ACHN (cell line): Measurements from ENCODE around the gene MCCD1.
"Not testable (repeated sequence)": the region's sequence is repeated elsewhere in the genome, so short reads cannot be mapped to it uniquely, and the experiment has no call there.

Experiments used
- DNase-seq: peaks from one replicate; pipeline ENCODE4 v3.0.0-alpha.2; 2015
- in situ Hi-C: cut with HindIII; loops from 2 replicates; pipeline ENCODE4 v1.10.0; 2017; ENCODE audit warnings: low sequenced_read_pairs, low pct_ligation_motif_present, low pct_unique_long_range_greater_than_20kb

Gene MCCD1, protein sequence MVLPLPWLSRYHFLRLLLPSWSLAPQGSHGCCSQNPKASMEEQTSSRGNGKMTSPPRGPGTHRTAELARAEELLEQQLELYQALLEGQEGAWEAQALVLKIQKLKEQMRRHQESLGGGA

DNA sequence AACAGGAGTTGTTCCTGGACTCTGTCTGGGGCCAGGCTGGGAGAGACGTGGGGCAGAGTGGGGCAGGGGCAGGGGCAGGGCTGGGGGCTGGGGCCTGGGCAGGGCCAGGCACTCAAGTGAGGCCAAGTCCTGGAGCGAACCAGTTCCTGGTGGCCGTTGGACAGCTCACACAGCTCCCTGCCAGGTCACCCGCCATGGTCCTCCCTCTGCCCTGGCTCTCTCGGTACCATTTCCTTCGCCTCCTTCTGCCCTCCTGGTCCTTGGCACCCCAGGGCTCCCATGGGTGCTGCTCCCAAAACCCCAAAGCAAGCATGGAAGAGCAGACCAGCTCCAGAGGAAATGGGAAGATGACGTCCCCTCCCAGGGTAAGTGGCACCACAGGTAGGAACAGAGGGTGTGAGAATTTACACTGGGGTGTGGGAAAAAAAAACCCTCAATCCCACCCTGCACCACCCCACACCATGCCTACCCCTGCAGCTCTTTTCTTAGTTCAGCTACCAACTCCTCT is at the start of gene MCCD1:
Gene MCCD1, plus strand, starts transcription at position 142 of the 508 bp plus-strand sequence. Its CDS starts 53 bp downstream, at position 195.
- in situ Hi-C loops = no loop called here
- DNase-seq = no peak

- in situ Hi-C loops = no loop called here
- DNase-seq = no peak
Observed at GRCh38 chr6:31479151-31479932, 49.4 kb upstream of the MCCD1 start.

DNA sequence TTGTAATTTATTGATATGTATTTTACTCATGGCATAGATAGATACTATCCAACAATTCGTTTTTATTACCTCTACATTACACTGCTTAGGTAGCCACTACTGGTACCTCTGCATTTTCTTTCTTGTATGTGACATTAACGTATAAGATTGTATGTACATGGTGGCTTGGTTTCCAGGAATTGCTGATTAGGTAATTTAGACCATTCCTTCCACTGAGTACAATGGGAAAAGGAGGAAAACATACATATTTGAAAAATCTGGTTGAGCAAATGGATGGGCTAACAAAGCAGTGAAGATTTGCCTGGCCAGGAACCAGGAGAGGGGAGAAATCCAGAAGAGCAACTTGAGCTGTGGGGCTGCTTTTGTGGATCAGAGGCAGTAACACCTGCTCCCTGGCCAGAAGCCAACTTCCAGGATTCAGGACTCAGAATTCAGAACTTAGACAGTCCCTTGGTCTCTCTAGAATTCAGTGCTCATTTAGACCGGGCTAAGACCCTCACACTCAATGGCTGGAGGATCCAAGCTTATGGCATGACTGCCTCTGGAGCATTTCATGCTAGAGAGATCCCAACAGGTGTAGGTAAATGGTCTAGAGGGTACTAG is 48.7 kb upstream of the MCCD1 start:
- in situ Hi-C loops = no loop called here
- no peak for DNase-seq

GRCh38 chr6:31480574-31480973 is 48.2 kb upstream of the MCCD1 start:
- in situ Hi-C loops = no loop called here
- no peak for DNase-seq

DNA sequence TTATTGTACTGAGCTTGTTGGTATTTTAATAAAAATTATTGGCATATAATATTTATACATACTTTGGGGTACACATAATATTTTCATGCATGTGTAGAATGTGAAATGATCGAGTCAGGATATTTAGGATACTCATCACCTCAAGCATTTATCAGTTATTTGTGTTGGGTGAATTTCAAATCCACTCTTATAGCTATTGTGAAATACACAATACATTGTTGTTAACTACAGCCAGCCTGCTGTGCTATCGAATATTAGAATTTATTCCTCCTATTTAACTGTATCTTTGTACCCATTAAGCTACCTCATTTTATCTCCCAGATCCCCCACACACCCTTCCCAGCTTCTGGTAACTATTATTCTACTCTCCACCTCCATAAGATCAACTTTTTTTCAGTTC is 45.4 kb upstream of the MCCD1 start:
- in situ Hi-C loops = no loop called here

GRCh38 chr6:31485055-31485454 is 43.7 kb upstream of the MCCD1 start:
- in situ Hi-C loops = no loop called here
- no peak for DNase-seq

More for the DNA sequence above, 45.4 kb upstream of the MCCD1 start:
- DNase-seq = no peak

- in situ Hi-C loops, DNase-seq: not testable (repeated sequence)
Observed at GRCh38 chr6:31486065-31486837, 42.5 kb upstream of the MCCD1 start.

GRCh38 chr6:31487674-31488073 is 41.1 kb upstream of the MCCD1 start:
- DNase-seq, in situ Hi-C loops: not testable (repeated sequence)

DNA sequence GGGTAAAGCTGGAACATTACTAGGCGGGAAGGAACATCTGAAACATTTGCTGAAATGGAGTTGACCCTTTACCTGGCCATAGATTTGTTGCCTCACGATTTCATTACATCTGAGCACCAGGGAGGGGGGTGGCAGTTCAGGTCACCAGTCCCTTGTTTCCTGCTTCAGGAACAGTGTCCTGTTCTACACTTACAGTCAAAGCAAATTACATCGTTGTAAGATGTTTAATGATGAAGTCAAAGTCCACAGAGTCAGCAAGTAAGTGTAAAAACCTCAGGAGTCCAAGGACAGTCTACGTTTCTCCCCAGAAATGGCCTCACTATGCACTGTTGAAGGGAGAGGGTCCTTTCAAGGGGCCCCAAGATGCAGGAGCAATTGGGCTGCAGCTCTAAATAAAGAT is 39.7 kb upstream of the MCCD1 start:
- in situ Hi-C loops = no loop called here
- DNase-seq = no peak

GRCh38 chr6:31490115-31490873 is 38.5 kb upstream of the MCCD1 start:
- in situ Hi-C loops = no loop called here
- no peak for DNase-seq

- in situ Hi-C loops, DNase-seq: not testable (repeated sequence)
Observed at GRCh38 chr6:31493550-31493874, 35.2 kb upstream of the MCCD1 start.

DNA sequence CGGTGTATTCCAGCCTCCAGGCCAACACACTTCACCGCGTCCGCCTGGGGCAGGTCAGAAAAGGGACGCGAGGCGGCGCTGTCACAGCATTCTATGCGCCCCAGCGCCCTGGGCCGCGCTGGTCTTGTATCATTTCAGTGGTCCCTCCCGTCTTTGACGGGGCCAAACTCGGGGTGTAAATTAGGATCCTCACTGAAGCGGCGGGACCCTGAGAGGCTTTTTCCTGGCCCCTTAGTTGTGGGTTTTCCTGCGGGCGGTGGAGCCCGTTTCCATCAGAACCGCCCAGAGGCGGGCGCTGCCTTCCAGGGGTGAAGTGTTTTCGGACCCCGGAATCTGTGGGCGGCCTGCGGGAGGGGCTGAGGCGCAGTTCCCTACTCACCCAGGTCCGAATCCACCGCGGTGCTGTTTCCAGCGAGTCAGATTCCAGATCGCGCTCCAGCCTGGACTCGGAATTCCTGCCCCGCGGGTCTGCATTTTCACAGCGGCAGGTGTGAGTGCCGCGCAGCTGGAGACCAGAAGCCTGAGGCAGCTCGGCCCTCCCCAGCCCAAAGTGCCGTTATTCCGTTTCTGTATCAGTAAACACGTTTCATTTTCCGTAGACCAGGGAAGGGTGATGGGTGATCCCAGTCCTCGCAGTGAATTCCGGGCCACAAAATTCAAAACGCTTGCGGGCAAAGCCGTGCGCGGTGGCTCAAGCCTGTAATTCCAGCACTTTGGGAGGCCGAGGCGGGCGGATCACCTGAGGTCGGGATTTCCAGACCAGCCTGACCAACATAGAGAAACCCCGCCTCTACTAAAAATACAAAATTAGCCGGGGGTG is 34.7 kb upstream of the MCCD1 start:
- DNase-seq = peak; percentile 82
- in situ Hi-C loops = no loop called here

DNA sequence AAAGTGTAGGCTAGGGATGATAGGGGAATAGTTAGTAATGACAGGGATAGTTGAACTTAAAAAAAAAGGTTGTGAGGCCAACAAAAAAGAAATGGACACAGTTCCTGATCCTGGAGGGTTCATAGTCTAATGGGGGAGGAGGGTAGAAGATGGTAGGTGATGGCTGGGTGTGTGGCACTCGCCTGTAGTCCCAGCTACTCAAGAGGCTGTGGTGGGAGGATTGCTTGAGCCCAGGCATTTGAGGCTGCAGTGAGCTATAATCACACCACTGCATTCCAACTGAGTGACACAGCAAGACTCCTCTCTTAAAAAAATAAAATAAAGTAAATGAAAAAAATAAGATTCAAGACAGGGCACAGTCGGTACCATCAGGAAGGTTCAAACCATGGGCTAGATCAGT is 33.2 kb upstream of the MCCD1 start:
- in situ Hi-C loops = no loop called here
- DNase-seq = peak; percentile 72

DNA sequence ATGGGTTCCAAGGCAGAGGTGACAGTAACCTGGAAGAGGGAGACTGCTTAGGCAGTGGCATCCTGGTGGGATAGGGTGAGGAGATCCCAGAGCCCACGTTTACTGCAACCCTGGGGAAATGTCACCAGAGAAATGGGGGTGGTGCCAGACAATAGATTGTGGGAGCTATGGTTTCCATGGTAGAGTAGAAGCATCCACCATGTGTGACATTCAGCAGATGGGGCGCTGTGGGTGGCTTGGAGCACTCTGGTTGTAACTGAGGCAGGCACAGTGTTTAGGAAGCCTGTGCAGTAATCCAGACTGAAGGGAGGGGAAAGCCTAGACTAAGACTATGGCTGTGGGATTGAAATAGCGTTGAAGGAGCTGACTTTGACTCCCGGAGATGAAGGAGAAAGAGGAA is 31.9 kb upstream of the MCCD1 start:
- in situ Hi-C loops, DNase-seq: not testable (repeated sequence)

- in situ Hi-C loops = no loop called here
- peak; percentile 88 for DNase-seq
Observed at GRCh38 chr6:31497531-31498476, 31.0 kb upstream of the MCCD1 start, which contains the start of gene MICB. Gene MICB, plus strand, starts transcription at chr6:31498145. Its CDS starts 49 bp downstream, at chr6:31498194.

- in situ Hi-C loops = no loop called here
- no peak for DNase-seq
Observed at GRCh38 chr6:31498748-31499147, 30.0 kb upstream of the MCCD1 start.
